Stimulated activated CD8-positive, alpha-beta memory T cell treated with anti-CD3 and anti-CD28 coated beads, Interleukin-7, amount 100 ng/mL, for 24 hours (primary cell): Measurements from ENCODE around the gene AGAP1.

Experiments
- DNase-seq: peaks from one replicate; pipeline ENCODE4 v3.0.0-alpha.2; 2020; ENCODE audit warnings: low read depth

The AGAP1 gene

DNA sequence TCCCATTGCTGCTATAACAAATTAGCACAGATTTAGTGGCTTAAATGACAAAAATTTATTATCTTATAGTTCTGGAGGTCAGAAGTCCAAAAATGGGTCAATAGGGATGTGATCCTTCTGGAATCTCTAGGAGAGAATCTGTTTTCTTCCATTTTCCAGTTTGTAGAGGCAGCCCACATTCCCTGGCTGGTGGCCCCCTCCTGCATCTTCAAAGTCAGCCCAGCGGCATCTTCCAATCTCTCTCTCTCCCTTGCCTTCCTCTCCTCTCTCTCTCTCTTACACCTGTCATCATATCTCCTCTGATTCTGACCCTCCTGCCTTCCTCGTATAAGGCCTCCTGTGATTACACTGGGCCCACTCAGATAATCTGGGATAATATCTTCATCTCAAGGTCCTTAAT is 3.9 kb upstream of the AGAP1 start:
- no peak for DNase-seq

DNA sequence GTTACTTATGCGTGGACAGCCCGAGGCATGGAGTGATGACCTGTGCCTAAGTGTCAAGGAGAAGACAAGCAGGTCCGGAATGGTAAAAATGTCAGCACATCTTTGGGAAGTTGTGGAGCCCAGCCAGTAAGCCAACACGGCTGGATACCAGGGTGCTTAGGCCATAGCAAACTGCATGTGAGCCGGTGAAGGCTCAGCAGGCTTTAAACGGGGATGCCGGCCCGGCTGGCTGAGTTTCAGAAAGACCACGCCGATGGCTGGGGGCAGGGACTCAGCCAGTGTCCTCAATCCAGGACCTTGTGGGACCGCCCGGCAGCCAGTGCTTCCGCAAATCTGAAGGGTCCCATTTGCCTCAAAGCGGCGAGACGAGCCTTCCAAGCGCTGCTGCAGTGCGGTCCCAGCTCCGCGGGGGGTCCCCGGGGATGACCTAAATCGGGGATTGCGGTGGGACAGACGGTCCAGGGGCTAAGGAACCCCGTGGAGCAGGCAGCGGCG is 946 bp upstream of the AGAP1 start:
- no peak for DNase-seq

- DNase-seq = no peak
These were observed 455 bp upstream of the AGAP1 start for GRCh38 chr2:235493402-235493774.

DNA sequence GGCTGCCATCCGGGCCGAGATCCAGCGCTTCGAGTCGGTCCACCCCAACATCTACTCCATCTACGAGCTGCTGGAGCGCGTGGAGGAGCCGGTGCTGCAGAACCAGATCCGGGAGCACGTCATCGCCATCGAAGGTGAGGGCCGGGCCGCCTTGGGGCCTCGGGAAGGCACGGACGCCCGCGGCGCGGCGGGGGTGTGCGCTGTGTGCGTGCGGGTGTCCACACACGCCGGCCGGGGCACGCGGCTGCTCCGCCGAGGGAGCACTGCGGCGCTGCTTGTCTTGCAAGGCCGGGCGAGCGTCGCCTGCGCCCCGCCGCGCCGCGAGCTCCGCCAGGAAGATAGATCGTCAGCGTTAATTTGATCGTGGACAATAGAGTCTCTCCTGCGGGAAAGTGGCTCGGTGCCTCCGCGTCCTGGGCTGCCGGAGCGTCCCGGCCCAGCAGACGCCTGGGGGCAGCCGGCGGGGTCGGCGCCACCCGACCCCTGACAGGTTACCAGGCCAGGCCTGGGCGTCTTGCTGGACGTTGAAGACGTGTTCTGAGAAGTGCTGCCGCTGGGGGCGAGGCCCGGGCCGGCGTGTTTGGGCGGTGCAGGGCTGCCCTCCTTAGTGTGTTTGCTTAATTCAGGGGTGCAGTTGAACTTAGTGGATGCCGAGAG is 1.0 kb downstream of the AGAP1 start:
- DNase-seq = no peak

DNA sequence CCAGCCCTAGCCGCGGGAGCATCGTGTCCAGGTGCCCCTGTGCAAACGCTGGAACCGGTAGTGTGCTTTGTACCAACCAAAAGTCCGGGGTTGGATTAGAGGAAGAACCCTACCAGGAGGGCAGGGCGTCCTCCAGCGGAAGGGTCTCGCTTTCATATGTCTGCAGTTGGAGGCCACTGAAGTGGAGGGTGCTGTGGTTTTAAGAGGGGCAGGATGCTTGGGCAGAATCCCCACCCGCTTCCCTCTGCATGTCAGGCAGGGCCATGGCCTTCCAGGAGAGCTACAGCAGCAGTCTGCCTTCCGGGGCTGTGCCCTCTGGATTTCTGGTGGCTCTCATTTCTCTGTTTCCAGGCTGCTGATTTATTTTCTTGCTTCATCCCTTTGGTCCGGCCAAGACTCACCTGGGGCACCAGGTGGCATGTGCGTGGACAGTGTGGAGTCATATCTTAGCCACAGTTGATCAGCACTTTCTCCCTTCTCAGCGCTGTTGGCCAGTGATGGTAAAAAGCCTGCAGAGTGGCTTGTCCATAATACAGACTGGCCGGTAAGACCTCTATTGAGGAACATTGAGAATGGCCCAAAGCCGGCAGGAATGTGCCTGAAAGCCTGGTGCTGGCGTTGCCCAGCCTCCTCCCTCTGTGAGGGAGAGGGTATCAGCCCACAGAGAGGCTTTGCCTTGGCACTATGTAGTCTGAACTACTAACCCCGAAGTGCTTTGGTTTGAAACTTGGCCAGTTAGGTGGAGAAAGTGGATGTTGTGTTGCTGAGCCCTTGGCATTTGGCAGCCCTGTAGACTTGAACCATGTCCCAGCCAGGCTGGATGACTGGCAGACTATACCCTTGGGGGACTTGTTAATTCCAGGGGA is 1.8 kb downstream of the AGAP1 start:
- DNase-seq = no peak

DNA sequence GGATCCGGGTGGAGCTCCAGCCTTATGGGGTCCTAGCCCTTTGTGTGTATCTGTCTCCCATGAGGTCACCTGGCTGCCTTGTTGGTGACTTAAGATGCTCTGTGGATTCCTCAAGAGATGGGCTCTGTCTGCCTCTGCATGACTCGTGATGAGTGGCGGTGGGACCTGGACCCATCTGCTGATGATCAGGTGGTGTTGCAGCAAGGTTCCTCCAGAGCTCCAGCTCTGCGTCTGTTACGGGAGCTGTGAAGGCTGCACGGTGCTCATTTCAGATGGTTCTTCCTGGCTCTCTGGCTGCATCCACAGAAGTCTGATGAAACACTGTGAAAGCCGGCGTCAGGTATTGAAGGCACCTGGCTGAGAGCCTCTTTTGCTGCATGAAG is 2.4 kb downstream of the AGAP1 start:
- DNase-seq = no peak

DNA sequence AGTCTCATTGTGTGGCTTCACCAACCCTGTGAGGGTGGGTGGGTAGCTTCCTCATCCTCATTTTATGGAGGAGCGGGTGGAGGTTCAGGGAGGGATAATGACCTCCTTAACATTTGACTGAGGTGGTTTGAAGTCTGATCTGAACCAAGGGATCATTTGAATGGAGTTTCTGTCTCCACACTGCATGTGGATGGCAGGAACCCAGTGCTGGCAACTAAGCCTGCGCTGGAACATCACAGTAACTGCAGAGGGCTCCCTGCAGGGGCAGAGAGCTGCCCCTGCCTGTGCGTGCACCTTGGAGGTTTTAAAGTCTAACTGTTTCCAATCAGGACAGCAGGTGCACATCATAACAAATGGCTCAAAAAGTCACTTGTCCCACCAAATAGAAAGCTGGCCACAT is 3.3 kb downstream of the AGAP1 start:
- DNase-seq = no peak

- no peak for DNase-seq
These were observed 4.7 kb downstream of the AGAP1 start for GRCh38 chr2:235498541-235498940.

DNA sequence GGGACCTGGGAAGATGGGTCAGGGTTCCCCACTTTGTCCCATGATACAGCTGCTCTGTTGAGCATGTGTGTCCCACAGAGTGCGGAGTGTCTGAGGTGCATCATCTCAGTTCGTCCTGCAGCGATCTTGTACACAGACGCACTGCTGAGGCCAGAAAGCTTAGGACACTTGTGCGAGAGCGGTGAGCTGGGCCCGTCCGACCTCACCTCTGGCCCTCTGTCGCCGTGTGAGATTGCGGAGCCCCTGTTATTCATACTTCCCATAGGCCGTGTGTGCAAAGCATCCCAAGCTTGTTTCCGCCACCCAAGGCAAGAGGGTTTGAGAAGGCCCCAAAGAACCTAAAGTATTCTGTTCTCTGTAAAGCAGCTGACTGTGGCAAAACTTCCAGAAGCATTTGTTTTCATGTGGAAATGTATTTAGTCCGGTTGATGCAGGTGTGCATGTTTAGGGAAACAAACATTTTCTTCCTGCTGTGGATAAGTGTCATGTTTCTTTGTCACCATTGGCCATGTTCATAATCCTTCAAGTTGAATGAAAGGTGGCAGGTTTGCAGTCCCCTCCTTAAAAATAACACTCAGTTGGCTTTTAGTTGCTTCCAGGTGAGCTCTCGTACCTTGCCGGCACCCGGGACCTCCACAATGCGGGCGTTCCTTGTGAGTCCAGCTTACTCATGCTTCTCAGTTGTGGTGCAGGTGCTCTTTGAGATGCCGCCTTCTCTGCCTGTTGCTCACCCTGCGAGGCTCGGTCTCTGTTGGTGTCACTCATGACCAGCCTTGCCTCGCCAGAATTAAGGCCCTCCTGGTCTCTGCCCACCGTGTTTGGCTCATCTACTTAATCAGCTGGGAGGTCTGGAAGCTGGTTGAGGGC is 5.3 kb downstream of the AGAP1 start:
- DNase-seq = no peak

GRCh38 chr2:235500110-235500760 is 6.4 kb downstream of the AGAP1 start:
- DNase-seq = no peak

GRCh38 chr2:235500761-235501672 is 7.2 kb downstream of the AGAP1 start:
- DNase-seq = no peak

- no peak for DNase-seq
These were observed 7.8 kb downstream of the AGAP1 start for GRCh38 chr2:235501673-235502031.

DNA sequence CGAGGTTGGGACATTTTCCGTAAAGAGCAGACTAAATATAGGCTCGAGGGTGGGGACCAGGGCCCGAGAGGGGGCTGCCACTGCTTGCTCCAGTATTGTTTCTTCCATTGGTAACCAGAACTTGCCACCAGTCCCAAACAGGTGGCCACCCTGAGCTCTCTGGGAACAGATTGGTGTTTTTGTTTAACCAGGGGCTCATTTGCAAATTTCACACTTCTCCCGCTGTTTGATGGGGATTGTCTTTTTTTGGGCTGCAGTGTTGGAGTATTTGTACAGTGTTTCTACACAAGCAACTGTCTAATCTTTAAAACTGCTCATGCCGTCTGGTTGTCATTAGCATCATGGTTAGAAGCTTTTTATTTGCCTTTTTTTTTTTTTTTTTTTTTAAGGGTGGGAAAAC is 8.5 kb downstream of the AGAP1 start:
- DNase-seq = no peak

GRCh38 chr2:235504441-235505180 is 10.8 kb downstream of the AGAP1 start:
- DNase-seq = no peak

GRCh38 chr2:235505181-235505741 is 11.4 kb downstream of the AGAP1 start:
- no peak for DNase-seq

- no peak for DNase-seq
These were observed 12.6 kb downstream of the AGAP1 start for GRCh38 chr2:235506291-235506996.

DNA sequence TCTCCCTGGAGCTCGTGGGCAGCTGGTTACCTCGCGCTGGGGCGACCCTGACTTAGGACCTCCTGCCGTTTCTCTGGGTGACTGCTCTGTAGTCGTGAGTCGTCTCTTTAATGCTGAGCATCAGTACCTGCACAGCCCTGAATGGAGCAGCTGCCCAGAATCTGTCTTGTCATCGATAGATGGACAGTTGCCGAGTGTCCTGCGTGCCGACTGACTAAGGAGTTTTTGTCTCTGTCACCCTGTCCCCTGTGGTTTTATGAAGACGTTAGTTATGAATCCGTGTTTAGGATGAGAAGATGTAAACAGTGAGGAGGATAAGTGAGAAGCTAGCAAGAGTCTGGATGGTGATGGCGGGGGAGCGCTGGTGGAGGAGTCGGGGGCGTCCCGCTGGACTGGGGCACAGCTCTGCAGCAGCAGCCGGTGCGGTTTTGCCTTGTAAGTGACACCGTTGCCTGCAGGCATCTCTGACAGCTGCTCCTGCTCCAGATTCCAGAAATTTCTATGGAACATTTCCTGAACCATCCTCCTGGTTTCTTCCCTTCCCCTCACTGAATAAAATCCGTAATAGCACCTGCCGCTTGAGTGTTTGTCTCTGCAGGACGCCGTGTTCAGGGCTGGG is 13.3 kb downstream of the AGAP1 start:
- no peak for DNase-seq

DNA sequence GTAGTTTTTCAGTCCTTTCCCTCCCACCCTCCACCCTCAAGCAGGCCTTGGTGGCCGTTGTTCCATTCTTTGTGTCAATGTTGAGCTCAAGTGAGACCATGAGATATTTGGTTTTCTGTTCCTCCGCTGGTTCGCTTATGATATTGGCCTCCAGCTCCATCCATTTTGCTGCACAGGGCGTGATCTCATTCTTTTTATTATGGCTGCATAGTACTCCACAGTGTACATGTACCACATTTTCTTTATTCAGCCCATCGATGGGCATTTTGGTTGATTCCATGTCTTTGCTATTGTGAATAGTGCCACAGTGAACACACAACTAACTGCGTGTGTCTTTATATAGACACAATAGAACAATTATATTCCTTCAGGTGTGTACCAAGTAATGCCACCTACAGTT is 14.1 kb downstream of the AGAP1 start:
- no peak for DNase-seq
